CD14-positive monocyte (primary cell): Measurements from ENCODE around the gene CASP14. TPM values are rescaled to one million over a fixed set of nuclear protein-coding genes. Genes with fewer than 3 reads are reported as not detected.

Experiments used
- DNase-seq, 3 donors: peaks; one replicate each; pipeline ENCODE4 v3.0.0-alpha.2; 2011 to 2022
- H2AFZ ChIP-seq: 2 replicates; pipeline ENCODE4 v1.6.0; 2012; ENCODE audit warnings: mild to moderate bottlenecking, low read depth, low read length, inconsistent platforms; ENCODE audit not compliant: insufficient read depth, poor library complexity, severe bottlenecking
- H3K27ac ChIP-seq, 2 donors: 1 replicate in 1 of 2; 2 replicates in 1 of 2; pipeline ENCODE4 v1.5.1; 2012 to 2013; ENCODE audit warnings: low read length in 2 of 2, control low read depth in 1 of 2, inconsistent platforms in 1 of 2, low read depth in 1 of 2, mild to moderate bottlenecking in 1 of 2
- H3K27me3 ChIP-seq, 2 donors: one replicate each; pipeline versions ENCODE4 v1.6.0 to v1.6.1; 2011 to 2013; ENCODE audit warnings: low read length in 2 of 2; ENCODE audit not compliant: control insufficient read depth in 2 of 2, insufficient read depth in 2 of 2
- H3K36me3 ChIP-seq, 2 donors: replicated peaks in 1 of 2; 1 replicate in 1 of 2; 2 replicates in 1 of 2; pipeline versions ENCODE4 v1.5.1 to v1.6.1; 2012 to 2013; ENCODE audit warnings: low read length in 2 of 2, control low read depth in 1 of 2, inconsistent platforms in 1 of 2, mild to moderate bottlenecking in 1 of 2; ENCODE audit not compliant: insufficient read depth in 2 of 2, control insufficient read depth in 1 of 2
- H3K4me1 ChIP-seq, 2 donors: 1 replicate in 1 of 2; 2 replicates in 1 of 2; pipeline versions ENCODE4 v1.5.1 to v1.6.1; 2012 to 2013; ENCODE audit warnings: low read length in 2 of 2, control low read depth in 1 of 2, inconsistent platforms in 1 of 2, mild to moderate bottlenecking in 1 of 2, moderate library complexity in 1 of 2; ENCODE audit not compliant: insufficient read depth in 2 of 2, control insufficient read depth in 1 of 2
- H3K4me2 ChIP-seq: replicated peaks from 2 replicates; pipeline ENCODE3; 2012; ENCODE audit warnings: low read length, moderate library complexity, mild to moderate bottlenecking; ENCODE audit not compliant: poor library complexity, severe bottlenecking; ENCODE audit errors: extremely low read depth
- H3K4me3 ChIP-seq, 3 experiments: fragments of 200-600 bp in 1 of 3; sonication (generic) in 1 of 3; replicated peaks in 1 of 3; 1 replicate in 2 of 3; 2 replicates in 1 of 3; pipeline ENCODE4 v1.5.1; 2011 to 2013; ENCODE audit warnings: low read length in 3 of 3, mild to moderate bottlenecking in 3 of 3, control low read depth in 2 of 3, low read depth in 2 of 3, inconsistent platforms in 1 of 3, moderate library complexity in 1 of 3
- H3K79me2 ChIP-seq: 2 replicates; pipeline ENCODE4 v1.6.0; 2012; ENCODE audit warnings: mild to moderate bottlenecking, control low read depth, inconsistent platforms, low read length, moderate library complexity; ENCODE audit not compliant: insufficient read depth
- H3K9ac ChIP-seq: 2 replicates; pipeline ENCODE4 v1.6.0; 2017; ENCODE audit warnings: low read length, mild to moderate bottlenecking; ENCODE audit not compliant: insufficient read depth, poor library complexity, severe bottlenecking
- H3K9me3 ChIP-seq, 2 donors: replicated peaks in 1 of 2; 1 replicate in 1 of 2; 2 replicates in 1 of 2; pipeline versions ENCODE4 v1.5.1 to v1.6.1; 2012 to 2013; ENCODE audit warnings: low read length in 2 of 2, control low read depth in 1 of 2; ENCODE audit not compliant: control insufficient read depth in 1 of 2, insufficient read depth in 1 of 2
- H4K20me1 ChIP-seq: 2 replicates; pipeline ENCODE4 v1.6.0; 2012; ENCODE audit warnings: mild to moderate bottlenecking, low read length, control low read depth, moderate library complexity; ENCODE audit not compliant: insufficient read depth
- H3K27ac Mint-ChIP-seq, 7 donors: one replicate each; pipeline ENCODE4 v1.8.0; 2020; ENCODE audit warnings: mild to moderate bottlenecking in 7 of 7, mixed read lengths in 7 of 7, moderate library complexity in 6 of 7, inconsistent platforms in 2 of 7
- H3K27me3 Mint-ChIP-seq, 3 donors: one replicate each; pipeline ENCODE4 v1.8.0; 2021 to 2022; ENCODE audit warnings: low read depth in 3 of 3, mild to moderate bottlenecking in 3 of 3, mixed read lengths in 3 of 3, moderate library complexity in 3 of 3, inconsistent platforms in 1 of 3
- H3K36me3 Mint-ChIP-seq, 2 donors: one replicate each; pipeline ENCODE4 v1.8.0; 2020; ENCODE audit warnings: mixed read lengths in 2 of 2, inconsistent platforms in 1 of 2, mild to moderate bottlenecking in 1 of 2
- H3K4me1 Mint-ChIP-seq: one replicate; pipeline ENCODE4 v1.8.0; 2020; ENCODE audit warnings: mild to moderate bottlenecking, mixed read lengths
- H3K4me3 Mint-ChIP-seq, 2 donors: one replicate each; pipeline ENCODE4 v1.8.0; 2020; ENCODE audit warnings: mild to moderate bottlenecking in 2 of 2, mixed read lengths in 2 of 2, moderate library complexity in 1 of 2
- H3K9me3 Mint-ChIP-seq, 7 donors: one replicate each; pipeline ENCODE4 v1.8.0; 2020 to 2022; ENCODE audit warnings: mixed read lengths in 7 of 7, mild to moderate bottlenecking in 6 of 7, moderate library complexity in 6 of 7, inconsistent platforms in 2 of 7
- CTCF ChIP-seq: fragments of 200-600 bp; IDR thresholded peaks from one replicate; pipeline ENCODE4 v1.8.0; 2022; ENCODE audit warnings: antibody characterized with exemption, mild to moderate bottlenecking
- WGBS: methylation state at CpG from one replicate; pipeline ENCODE4 v1.1.5; 2013; ENCODE audit warnings: missing lambda C conversion rate; ENCODE audit not compliant: insufficient coverage; 5-methylcytosine and 5-hydroxymethylcytosine counted together
- intact Hi-C, 2 donors: fragments of 100-400 bp; cut with micrococcal nuclease; formaldehyde crosslinking; loops; one replicate each; pipeline versions ENCODE4 v1.15.0 to v1.15.1; 2023
- polyA plus RNA-seq, 3 donors: library from polyadenylated mRNA; depleted of rRNA in 1 of 3; unstranded in 2 of 3; stranded (reverse) in 1 of 3; fragments of 300-500 nt in 2 of 3; fragments of >200 nt in 1 of 3; fragmentation: Illumina TruSeq in 2 of 3; gene quantifications; 1 replicate in 2 of 3; 2 replicates in 1 of 3; pipeline ENCODE4 v1.2.3, GENCODE V29; 2012 to 2021

The CASP14 gene
- polyA plus RNA-seq, 3 donors, result not detected

- Mint-ChIP-seq H3K27ac (no peak overlapping the region), H3K36me3 (no peaks in the 10 kb centered on the region), H3K4me3 (no peak overlapping the region), H3K27me3 (peaks cover 0 to 2% (median 0%) of the 10 kb centered on the region in 3 donors), H3K9me3 (peaks cover 0 to 12% (median 0%) of the 10 kb centered on the region in 7 donors), H3K4me1 (peaks cover 6% of the 10 kb centered on the region)
- no peak for DNase-seq
- Histone ChIP-seq H3K36me3 (no peaks in the 10 kb centered on the region), H3K79me2 (no peaks in the 10 kb centered on the region), H4K20me1 (no peaks in the 10 kb centered on the region), H3K27ac (no peak overlapping the region), H3K4me2 (no peak overlapping the region), H3K27me3 (no peaks in the 10 kb centered on the region), H2AFZ (no peak overlapping the region), H3K9me3 (no peaks in the 10 kb centered on the region), H3K4me3 (no peak overlapping the region), H3K9ac (no peak overlapping the region), H3K4me1 (no peaks in the 10 kb centered on the region)
- 94% methylated on average over 1 of the region's 1 CpG for WGBS
- intact Hi-C loops, result no loop called here
- TF ChIP-seq CTCF, result no peak
These were observed 7.3 kb upstream of the CASP14 start for GRCh38 chr19:15042003-15042402.

- Histone ChIP-seq H3K4me3 (no peak overlapping the region), H2AFZ (no peak overlapping the region), H3K4me2 (no peak overlapping the region), H3K4me1 (no peaks in the 10 kb centered on the region), H3K36me3 (no peaks in the 10 kb centered on the region), H3K27ac (no peak overlapping the region), H3K27me3 (no peaks in the 10 kb centered on the region), H3K9ac (no peak overlapping the region), H3K79me2 (no peaks in the 10 kb centered on the region), H4K20me1 (no peaks in the 10 kb centered on the region), H3K9me3 (no peaks in the 10 kb centered on the region)
- intact Hi-C loops, result no loop called here
- no peak overlapping the region for H3K4me3 Mint-ChIP-seq
- no peak overlapping the region for H3K27ac Mint-ChIP-seq
- DNase-seq, result peak in 1 of 3 donors; percentile 35
- WGBS, result 90% methylated on average over 2 of the region's 2 CpGs
- H3K4me1 Mint-ChIP-seq, result peaks cover 6% of the 10 kb centered on the region
- H3K9me3 Mint-ChIP-seq, result peaks cover 0 to 12% (median 0%) of the 10 kb centered on the region in 7 donors
- no peak for TF ChIP-seq CTCF
- no peaks in the 10 kb centered on the region for H3K36me3 Mint-ChIP-seq
- H3K27me3 Mint-ChIP-seq, result peaks cover 0 to 2% (median 0%) of the 10 kb centered on the region in 3 donors
These were observed 6.5 kb upstream of the CASP14 start for GRCh38 chr19:15042826-15043225.
